Measurements from ENCODE around the gene TBC1D3I. TPM values are rescaled to one million over a fixed set of nuclear protein-coding genes. Genes with fewer than 3 reads are reported as not detected.
"Not testable (repeated sequence)": the region's sequence is repeated elsewhere in the genome, so short reads cannot be mapped to it uniquely, and the experiment has no call there.

Gene TBC1D3I
- total RNA-seq, 4 donors from 2014 or later: 0.27 TPM; not detected in 3

GRCh38 chr17:36219556-36219955 lies 44.8 kb downstream of the TBC1D3I start:
- WGBS, 2 donors (ENCODE audit: low coverage in 1 of 2): 85 to 86% methylated on average over 1 of the region's 1 CpG
- in situ Hi-C loops (cut with MboI; ENCODE audit: low pct_ligation_motif_present in 1 of 4, low pct_unique_long_range_greater_than_20kb in 1 of 4, low sequenced_read_pairs in 3 of 4); H3K27ac ChIP-seq; H3K36me3 ChIP-seq; H3K27me3 ChIP-seq; H3K4me3 ChIP-seq; H3K9me3 ChIP-seq; DNase-seq; H3K4me1 ChIP-seq: not testable (repeated sequence)
- intact Hi-C loops (cut with DNase I; ENCODE audit: low total_unique reads): loop anchor here (5.0 kb wide), 1 partner anchor 237 kb away; the partner anchor contains the start of gene CCL16

GRCh38 chr17:36215406-36216308 lies 48.7 kb downstream of the TBC1D3I start:
- H3K27me3 ChIP-seq; H3K4me1 ChIP-seq; in situ Hi-C loops (cut with MboI; ENCODE audit: low pct_ligation_motif_present in 1 of 4, low pct_unique_long_range_greater_than_20kb in 1 of 4, low sequenced_read_pairs in 3 of 4); H3K9me3 ChIP-seq; H3K27ac ChIP-seq; H3K36me3 ChIP-seq; DNase-seq; H3K4me3 ChIP-seq: not testable (repeated sequence)
- WGBS, 2 donors (ENCODE audit: low coverage in 1 of 2): 82 to 100% methylated on average over 1 to 7 of the region's 7 CpGs
- intact Hi-C loops (cut with DNase I; ENCODE audit: low total_unique reads): loop anchor here (5.0 kb wide), 1 partner anchor 233 kb away; the partner anchor contains the start of gene CCL16

- in situ Hi-C loops (cut with MboI; ENCODE audit: low pct_ligation_motif_present in 1 of 4, low pct_unique_long_range_greater_than_20kb in 1 of 4, low sequenced_read_pairs in 3 of 4): no loop called here
- H3K4me1 ChIP-seq: no peaks in the 10 kb centered on the region
- H3K27me3 ChIP-seq: no peaks in the 10 kb centered on the region
- no peak overlapping the region for H3K4me3 ChIP-seq
- intact Hi-C loops (cut with DNase I; ENCODE audit: low total_unique reads): loop anchor here (5.0 kb wide), 1 partner anchor 233 kb away; the partner anchor contains the start of gene CCL16
- no peak for TF ChIP-seq POLR2AphosphoS5 (IDR thresholded peaks at IDR 0.05)
- TF ChIP-seq EP300 (IDR thresholded peaks at IDR 0.05; ENCODE audit: low read depth): no peak
- TF ChIP-seq CTCF (IDR thresholded peaks at IDR 0.05): no peak
- TF ChIP-seq POLR2A (IDR thresholded peaks at IDR 0.05): no peak
- no peak overlapping the region for H3K27ac ChIP-seq
- H3K9me3 ChIP-seq: no peaks in the 10 kb centered on the region
- H3K36me3 ChIP-seq: no peaks in the 10 kb centered on the region
- no peak for DNase-seq
Observed at GRCh38 chr17:36214918-36215317, 49.5 kb downstream of the TBC1D3I start.

GRCh38 chr17:36213695-36214094 lies 50.7 kb downstream of the TBC1D3I start:
- no peak for DNase-seq
- no peaks in the 10 kb centered on the region for H3K4me1 ChIP-seq
- in situ Hi-C loops (cut with MboI; ENCODE audit: low pct_ligation_motif_present in 1 of 4, low pct_unique_long_range_greater_than_20kb in 1 of 4, low sequenced_read_pairs in 3 of 4): no loop called here
- no peak overlapping the region for H3K4me3 ChIP-seq
- no peak for TF ChIP-seq EP300 (IDR thresholded peaks at IDR 0.05; ENCODE audit: low read depth)
- TF ChIP-seq POLR2A (IDR thresholded peaks at IDR 0.05): no peak
- no peak for TF ChIP-seq POLR2AphosphoS5 (IDR thresholded peaks at IDR 0.05)
- no peak for TF ChIP-seq CTCF (IDR thresholded peaks at IDR 0.05)
- H3K27me3 ChIP-seq: no peaks in the 10 kb centered on the region
- intact Hi-C loops (cut with DNase I; ENCODE audit: low total_unique reads): no loop called here
- H3K36me3 ChIP-seq: no peaks in the 10 kb centered on the region
- no peak overlapping the region for H3K27ac ChIP-seq
- 71 to 100% methylated on average over 2 to 3 of the region's 3 CpGs for WGBS, 2 donors (ENCODE audit: low coverage in 1 of 2)
- no peaks in the 10 kb centered on the region for H3K9me3 ChIP-seq

GRCh38 chr17:36212966-36213365 lies 51.4 kb downstream of the TBC1D3I start:
- 81 to 94% methylated on average over 3 of the region's 3 CpGs for WGBS, 2 donors (ENCODE audit: low coverage in 1 of 2)
- intact Hi-C loops (cut with DNase I; ENCODE audit: low total_unique reads): no loop called here
- H3K27ac ChIP-seq: no peak overlapping the region

More at GRCh38 chr17:36212966-36213365, 51.4 kb downstream of the TBC1D3I start:
- H3K36me3 ChIP-seq: no peaks in the 10 kb centered on the region
- H3K9me3 ChIP-seq: no peaks in the 10 kb centered on the region
- no peak overlapping the region for H3K4me3 ChIP-seq
- no peak for DNase-seq
- H3K4me1 ChIP-seq: no peaks in the 10 kb centered on the region
- TF ChIP-seq CTCF (IDR thresholded peaks at IDR 0.05) (no peak), POLR2A (IDR thresholded peaks at IDR 0.05) (no peak), POLR2AphosphoS5 (IDR thresholded peaks at IDR 0.05) (no peak), EP300 (IDR thresholded peaks at IDR 0.05; ENCODE audit: low read depth) (no peak)
- H3K27me3 ChIP-seq: no peaks in the 10 kb centered on the region
- in situ Hi-C loops (cut with MboI; ENCODE audit: low pct_ligation_motif_present in 1 of 4, low pct_unique_long_range_greater_than_20kb in 1 of 4, low sequenced_read_pairs in 3 of 4): no loop called here

All from transverse colon (tissue), 4 donors.